Osteoblast (primary cell): ENCODE measurements around the gene MAP3K5. TPM values are rescaled to one million over a fixed set of nuclear protein-coding genes. Genes with fewer than 3 reads are reported as not detected.
A peak's percentile ranks its signal among the peaks of the same experiment; 100 is the strongest.

Source experiments
- DNase-seq: peaks from one replicate; pipeline ENCODE4 v3.0.0; 2011; ENCODE audit warnings: low spot score, mixed read lengths; ENCODE audit not compliant: insufficient read length; ENCODE audit errors: missing footprints
- H2AFZ ChIP-seq: 2 replicates; pipeline ENCODE4 v1.6.0; 2011; ENCODE audit warnings: mild to moderate bottlenecking, low read length
- H3K27ac ChIP-seq: 2 replicates; pipeline ENCODE4 v1.5.1; 2011; ENCODE audit warnings: mild to moderate bottlenecking, low read depth, low read length, moderate library complexity
- H3K27me3 ChIP-seq: 2 replicates; pipeline ENCODE4 v1.6.0; 2012; ENCODE audit warnings: mild to moderate bottlenecking, control low read depth, inconsistent platforms, low read length, moderate library complexity; ENCODE audit not compliant: insufficient read depth
- H3K36me3 ChIP-seq: 2 replicates; pipeline ENCODE4 v1.5.1; 2011; ENCODE audit warnings: mild to moderate bottlenecking, low read length, control low read depth, moderate library complexity; ENCODE audit not compliant: insufficient read depth
- H3K4me1 ChIP-seq: 2 replicates; pipeline ENCODE4 v1.5.1; 2011; ENCODE audit warnings: mild to moderate bottlenecking, low read length, control low read depth, moderate library complexity; ENCODE audit not compliant: insufficient read depth
- H3K4me2 ChIP-seq: 2 replicates; pipeline ENCODE4 v1.6.0; 2011; ENCODE audit warnings: mild to moderate bottlenecking, low read length; ENCODE audit not compliant: insufficient read depth
- H3K4me3 ChIP-seq: fragments of 200-600 bp; sonication (generic); 3 replicates; pipeline ENCODE4 v1.5.1; 2012; ENCODE audit warnings: mild to moderate bottlenecking, low read length, inconsistent platforms; ENCODE audit not compliant: insufficient read depth
- H3K79me2 ChIP-seq: 2 replicates; pipeline ENCODE4 v1.6.0; 2012; ENCODE audit warnings: mild to moderate bottlenecking, low read length, control low read depth, inconsistent platforms; ENCODE audit not compliant: insufficient read depth
- H3K9me3 ChIP-seq: 2 replicates; pipeline ENCODE4 v1.5.1; 2011; ENCODE audit warnings: low read depth, low read length, control low read depth
- H4K20me1 ChIP-seq: 2 replicates; pipeline ENCODE4 v1.6.0; 2012; ENCODE audit warnings: mild to moderate bottlenecking, low read length, control low read depth; ENCODE audit not compliant: insufficient read depth
- total RNA-seq: library from RNA; depleted of rRNA; stranded (reverse); fragments of >200 nt; gene quantifications from 2 replicates; pipeline ENCODE4 v1.2.3, GENCODE V29; 2012
- TF ChIP-seq, protein P1 (sequence below): IDR thresholded peaks from 2 replicates; pipeline ENCODE4 v1.5.1; 2011; ENCODE audit warnings: mild to moderate bottlenecking, low read depth, low read length, moderate library complexity; ENCODE audit errors: extremely low read depth

The MAP3K5 gene, protein sequence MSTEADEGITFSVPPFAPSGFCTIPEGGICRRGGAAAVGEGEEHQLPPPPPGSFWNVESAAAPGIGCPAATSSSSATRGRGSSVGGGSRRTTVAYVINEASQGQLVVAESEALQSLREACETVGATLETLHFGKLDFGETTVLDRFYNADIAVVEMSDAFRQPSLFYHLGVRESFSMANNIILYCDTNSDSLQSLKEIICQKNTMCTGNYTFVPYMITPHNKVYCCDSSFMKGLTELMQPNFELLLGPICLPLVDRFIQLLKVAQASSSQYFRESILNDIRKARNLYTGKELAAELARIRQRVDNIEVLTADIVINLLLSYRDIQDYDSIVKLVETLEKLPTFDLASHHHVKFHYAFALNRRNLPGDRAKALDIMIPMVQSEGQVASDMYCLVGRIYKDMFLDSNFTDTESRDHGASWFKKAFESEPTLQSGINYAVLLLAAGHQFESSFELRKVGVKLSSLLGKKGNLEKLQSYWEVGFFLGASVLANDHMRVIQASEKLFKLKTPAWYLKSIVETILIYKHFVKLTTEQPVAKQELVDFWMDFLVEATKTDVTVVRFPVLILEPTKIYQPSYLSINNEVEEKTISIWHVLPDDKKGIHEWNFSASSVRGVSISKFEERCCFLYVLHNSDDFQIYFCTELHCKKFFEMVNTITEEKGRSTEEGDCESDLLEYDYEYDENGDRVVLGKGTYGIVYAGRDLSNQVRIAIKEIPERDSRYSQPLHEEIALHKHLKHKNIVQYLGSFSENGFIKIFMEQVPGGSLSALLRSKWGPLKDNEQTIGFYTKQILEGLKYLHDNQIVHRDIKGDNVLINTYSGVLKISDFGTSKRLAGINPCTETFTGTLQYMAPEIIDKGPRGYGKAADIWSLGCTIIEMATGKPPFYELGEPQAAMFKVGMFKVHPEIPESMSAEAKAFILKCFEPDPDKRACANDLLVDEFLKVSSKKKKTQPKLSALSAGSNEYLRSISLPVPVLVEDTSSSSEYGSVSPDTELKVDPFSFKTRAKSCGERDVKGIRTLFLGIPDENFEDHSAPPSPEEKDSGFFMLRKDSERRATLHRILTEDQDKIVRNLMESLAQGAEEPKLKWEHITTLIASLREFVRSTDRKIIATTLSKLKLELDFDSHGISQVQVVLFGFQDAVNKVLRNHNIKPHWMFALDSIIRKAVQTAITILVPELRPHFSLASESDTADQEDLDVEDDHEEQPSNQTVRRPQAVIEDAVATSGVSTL (N-terminal part only)
- 7.4 and 8.3 TPM in 2 replicates for total RNA-seq

DNA sequence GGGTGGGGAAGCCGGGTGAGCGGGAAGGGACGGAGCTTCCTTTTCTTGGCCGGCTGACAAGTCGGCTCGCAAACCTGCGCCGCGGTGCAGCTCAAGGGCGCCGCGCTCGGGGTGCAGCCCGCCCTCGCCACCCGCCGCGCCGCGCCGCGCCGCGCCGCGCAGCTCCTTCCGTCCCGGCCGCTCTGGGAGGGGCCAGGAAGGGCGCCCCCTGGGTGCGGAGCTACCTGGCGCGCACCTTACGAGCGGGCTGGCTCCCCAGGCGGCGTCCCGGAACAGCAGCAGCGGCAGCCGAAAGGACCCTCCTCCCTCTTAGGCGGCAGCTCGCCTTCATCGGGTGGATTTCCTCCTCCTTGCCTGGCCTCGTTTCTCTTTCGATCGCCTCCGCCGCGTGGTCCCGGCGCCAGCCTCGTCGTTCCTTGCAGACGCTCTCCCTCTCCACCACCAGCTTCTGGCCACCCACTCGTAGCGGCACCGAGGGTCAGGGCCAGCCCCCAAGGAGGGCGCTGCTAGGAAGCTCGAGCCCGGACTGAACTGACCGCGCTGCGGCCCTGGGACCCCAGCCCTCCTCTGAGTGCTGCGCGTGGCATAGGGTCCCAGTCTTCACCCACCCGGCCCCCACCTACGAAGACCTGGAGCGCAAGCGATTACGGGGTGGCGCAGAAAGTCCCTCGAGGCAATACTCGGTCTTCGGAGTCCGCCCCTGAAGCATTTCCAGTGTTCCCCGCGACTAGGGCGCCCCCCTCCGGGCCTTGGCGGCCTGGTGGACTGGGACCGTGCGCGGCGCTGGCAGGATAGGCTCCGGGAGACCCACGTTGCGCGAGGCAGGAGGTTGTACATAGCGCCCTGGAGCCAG is at the start of gene MAP3K5:
Gene MAP3K5 (minus strand): TSS at position 68 of the 853 bp plus-strand sequence. CDS start 320 bp downstream, outside the sequence.
- TF ChIP-seq, protein P1, sequence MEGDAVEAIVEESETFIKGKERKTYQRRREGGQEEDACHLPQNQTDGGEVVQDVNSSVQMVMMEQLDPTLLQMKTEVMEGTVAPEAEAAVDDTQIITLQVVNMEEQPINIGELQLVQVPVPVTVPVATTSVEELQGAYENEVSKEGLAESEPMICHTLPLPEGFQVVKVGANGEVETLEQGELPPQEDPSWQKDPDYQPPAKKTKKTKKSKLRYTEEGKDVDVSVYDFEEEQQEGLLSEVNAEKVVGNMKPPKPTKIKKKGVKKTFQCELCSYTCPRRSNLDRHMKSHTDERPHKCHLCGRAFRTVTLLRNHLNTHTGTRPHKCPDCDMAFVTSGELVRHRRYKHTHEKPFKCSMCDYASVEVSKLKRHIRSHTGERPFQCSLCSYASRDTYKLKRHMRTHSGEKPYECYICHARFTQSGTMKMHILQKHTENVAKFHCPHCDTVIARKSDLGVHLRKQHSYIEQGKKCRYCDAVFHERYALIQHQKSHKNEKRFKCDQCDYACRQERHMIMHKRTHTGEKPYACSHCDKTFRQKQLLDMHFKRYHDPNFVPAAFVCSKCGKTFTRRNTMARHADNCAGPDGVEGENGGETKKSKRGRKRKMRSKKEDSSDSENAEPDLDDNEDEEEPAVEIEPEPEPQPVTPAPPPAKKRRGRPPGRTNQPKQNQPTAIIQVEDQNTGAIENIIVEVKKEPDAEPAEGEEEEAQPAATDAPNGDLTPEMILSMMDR, result peak; percentile 74
- DNase-seq, result peak; percentile 91
- Histone ChIP-seq H3K36me3 (no peaks in the 10 kb centered on the region), H3K27ac (peak within 1 kb of the TSS; percentile 84), H4K20me1 (no peaks in the 10 kb centered on the region), H3K4me1 (peaks cover 19% of the 10 kb centered on the region), H3K4me3 (peak within 1 kb of the TSS; percentile 98), H3K79me2 (peaks cover 41% of the 10 kb centered on the region), H3K4me2 (peak within 1 kb of the TSS; percentile 88), H3K9me3 (no peaks in the 10 kb centered on the region), H3K27me3 (no peaks in the 10 kb centered on the region), H2AFZ (peak within 1 kb of the TSS; percentile 98)

DNA sequence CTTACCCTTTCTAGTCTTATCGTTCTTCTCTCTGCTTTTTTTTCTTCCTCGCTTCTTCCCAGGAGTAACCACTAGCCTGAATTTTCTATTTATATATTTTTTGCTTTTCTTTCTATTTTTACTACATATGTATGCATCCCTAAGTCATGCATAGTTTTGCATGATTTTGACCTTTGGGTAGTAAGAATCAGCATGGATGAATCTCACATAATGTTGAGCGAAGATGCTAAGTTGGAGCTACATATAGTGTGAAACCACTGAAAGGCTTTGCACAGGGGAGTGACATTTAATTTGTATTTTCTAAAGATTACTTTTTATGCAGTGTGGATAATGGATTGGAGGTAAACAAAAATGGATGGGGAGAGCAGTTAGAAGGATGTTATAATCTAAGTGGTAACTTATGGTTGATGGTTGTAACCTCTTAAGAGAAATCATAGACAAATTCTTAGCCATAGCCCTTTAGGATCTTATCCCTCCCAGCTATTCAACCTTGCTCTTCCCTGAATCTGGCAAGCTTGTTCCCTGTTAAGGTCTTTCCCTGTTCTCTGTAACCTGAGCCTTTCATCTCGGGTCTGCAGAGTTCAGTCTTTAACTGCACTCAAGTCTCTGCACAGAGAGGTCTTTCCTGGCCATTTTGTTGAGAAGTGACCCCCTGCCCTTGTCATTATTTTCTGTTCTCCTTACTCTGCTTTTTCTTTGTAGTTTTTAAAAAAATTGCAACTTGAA is 48.2 kb upstream of the MAP3K5 start:
- TF ChIP-seq, protein P1, result no peak
- Histone ChIP-seq H3K4me1 (no peaks in the 10 kb centered on the region), H2AFZ (no peak overlapping the region), H3K9me3 (no peaks in the 10 kb centered on the region), H3K27ac (no peak overlapping the region), H3K36me3 (no peaks in the 10 kb centered on the region), H3K4me3 (no peak overlapping the region), H3K79me2 (no peaks in the 10 kb centered on the region), H3K27me3 (no peaks in the 10 kb centered on the region), H4K20me1 (no peaks in the 10 kb centered on the region), H3K4me2 (no peak overlapping the region)
- DNase-seq, result no peak

DNA sequence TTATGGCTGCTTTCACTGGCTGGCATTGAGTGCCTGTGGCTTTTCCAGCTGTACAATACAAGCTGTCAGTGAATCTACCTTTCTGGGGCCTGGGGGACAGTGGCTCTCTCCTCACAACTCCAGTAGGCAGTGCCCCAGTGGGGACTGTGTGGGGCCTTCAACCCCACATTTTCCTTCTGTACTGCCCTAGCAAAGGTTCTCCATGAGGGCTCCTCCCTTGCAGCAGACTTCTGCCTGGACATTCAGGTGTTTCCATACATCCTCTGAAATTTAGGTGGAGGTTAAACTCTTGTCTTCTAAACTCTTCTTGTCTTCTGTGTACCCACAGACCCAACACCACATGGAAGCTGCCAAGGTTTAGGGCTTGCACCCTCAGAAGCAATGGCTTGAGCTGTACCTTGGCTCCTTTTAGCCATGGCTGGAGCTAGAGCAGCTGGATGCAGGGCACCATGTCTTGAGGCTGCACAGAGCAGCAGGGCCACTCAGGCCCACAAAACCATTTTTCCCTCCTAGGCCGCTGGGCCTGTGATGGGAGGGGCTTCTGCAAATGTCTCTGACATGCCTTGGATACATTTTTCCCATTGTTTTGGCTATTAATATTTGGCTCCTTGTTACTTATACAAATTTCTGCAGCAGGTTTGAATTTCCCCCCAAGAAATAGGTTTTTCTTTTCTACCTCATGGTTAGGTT is 39.7 kb upstream of the MAP3K5 start:
- Histone ChIP-seq H4K20me1 (no peaks in the 10 kb centered on the region), H3K4me1 (no peaks in the 10 kb centered on the region), H3K27me3 (no peaks in the 10 kb centered on the region), H3K9me3 (peaks cover 6% of the 10 kb centered on the region), H3K27ac (no peak overlapping the region), H3K79me2 (no peaks in the 10 kb centered on the region), H3K4me3 (no peak overlapping the region), H3K4me2 (no peak overlapping the region), H3K36me3 (peaks cover 12% of the 10 kb centered on the region), H2AFZ (no peak overlapping the region)
- DNase-seq, result no peak
- TF ChIP-seq, protein P1, result no peak
